GOT3 (cell line): ENCODE data around the gene AHDC1.
"Not testable (repeated sequence)": the region's sequence is repeated elsewhere in the genome, so short reads cannot be mapped to it uniquely, and the experiment has no call there.

Source experiments
- DNase-seq: peaks from one replicate; lab custom pipeline; 2025; ENCODE audit warnings: mixed read lengths; lab: John Stamatoyannopoulos, UW

The AHDC1 gene

DNA sequence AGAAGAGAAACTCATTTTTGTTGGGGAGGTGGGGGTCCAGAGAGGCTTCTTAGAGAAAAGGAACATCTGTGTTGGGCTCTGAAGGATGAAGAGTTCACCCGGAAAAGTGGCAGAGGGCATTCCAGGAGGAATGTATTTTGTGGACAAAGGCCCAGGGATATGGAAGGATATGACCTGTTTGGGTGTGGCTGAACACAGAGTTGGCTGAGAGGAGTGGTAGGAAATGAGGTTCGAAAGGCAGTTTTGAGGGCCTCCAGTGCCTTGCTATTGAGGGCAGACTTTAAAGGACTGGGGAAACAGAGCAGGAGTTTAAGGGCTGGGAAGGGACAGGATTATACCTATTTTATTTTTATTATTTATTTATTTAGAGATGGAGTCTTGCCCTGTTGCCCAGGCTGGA is 86.6 kb downstream of the AHDC1 start:
- no peak for DNase-seq

DNA sequence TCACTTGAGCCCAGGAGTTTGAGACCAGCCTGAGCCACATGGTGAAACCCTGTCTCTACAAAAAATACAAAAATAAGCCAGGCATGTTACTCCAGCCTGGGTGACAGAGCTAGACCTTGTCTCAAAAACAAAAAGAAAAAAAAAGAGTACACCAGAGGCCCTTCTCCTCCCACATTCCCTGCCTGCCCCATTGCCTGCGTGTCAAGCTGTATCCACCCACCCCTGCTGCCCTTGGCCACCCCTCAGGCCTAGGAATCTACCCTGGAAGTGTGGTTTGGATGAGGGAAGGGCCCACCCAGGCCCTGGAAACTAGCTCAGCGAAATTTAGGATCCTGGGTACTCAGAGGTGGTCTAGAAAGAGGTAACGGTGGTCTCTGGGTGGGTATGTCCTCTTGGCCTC is 88.3 kb downstream of the AHDC1 start:
- no peak for DNase-seq

DNA sequence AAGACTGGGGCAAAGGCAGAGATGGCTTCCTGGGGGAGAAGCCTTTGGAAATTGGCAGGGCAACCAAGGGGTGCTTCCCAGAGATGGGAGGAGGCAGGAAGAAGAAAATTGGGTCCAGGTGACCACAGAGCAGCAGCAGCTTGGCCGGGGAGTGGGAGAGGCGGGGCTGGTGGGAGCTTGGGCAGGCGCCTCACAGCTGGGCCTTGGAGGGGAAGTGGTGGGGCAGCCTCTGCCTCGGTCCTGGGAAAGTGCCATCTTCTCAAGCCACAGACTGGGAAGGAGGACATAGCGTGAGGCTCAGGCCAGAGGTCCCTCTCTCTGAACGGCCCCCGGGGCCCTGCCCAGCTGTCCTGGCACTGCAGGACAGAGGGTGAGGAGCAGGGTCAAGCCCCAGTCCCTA is 90.0 kb downstream of the AHDC1 start:
- DNase-seq = no peak

DNA sequence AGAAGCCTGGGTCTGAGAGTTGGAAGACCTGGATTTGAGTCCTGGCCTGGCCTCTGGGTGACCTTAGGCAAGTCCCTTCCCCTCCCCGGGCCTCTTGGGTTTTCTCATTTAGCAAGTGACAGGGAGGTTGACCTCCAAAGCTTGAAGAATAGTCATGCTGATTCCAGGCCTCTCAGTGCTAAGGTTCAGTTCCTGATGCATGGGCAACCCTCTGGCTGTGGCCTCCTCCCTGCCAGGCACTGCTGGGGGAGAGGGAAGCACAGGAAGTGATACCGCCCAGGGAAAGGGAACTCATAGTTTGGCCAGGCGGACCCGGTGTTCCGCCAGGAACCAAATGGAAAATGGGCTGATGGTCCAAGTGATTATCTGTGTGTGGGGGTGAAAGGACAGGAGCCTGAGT is 90.4 kb downstream of the AHDC1 start:
- no peak for DNase-seq

DNA sequence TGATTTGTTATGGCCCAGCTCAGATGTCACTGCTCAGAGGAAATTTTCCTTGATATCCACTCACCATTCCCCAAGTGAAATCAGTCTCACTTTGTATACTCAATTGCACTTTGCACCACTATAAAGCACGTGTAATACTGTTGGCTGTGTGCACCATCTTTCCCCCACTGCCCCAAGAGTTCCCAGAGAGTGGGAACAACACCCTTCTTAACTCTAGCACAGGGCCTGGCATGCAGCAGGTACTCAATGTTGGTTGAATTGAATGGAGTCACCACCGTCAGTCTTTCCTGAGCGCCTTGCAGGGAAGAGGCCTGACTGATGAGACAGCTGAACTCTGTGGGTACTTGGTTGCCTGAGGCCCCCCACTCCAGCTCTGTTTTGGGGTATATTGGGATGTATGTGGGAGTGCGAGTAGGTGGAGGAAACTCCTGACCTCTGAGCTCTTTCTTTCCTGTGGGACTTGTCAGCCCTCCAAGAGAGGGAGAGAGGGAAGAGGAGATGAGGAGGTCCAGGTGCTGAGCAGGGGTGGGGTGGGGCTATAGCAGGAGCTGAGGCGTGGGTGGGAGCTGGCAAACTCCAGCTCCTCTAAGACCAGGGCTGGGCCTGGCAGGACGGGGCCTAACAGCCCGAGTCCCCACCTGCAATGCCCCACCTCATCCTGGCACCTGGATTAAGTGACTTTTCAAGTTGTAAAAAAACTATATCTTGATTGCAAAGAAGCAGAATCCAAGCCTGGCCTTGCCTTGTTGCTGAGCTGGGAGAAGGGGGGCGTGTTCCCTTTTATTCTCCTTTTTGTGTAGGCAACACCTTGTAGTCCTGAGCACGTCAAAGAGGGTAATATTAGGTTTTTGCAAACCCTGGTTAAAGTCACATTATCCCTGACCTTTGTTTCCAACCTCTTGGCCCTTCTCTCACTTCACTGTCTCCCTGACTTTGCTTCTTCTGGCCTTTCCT is 94.5 kb downstream of the AHDC1 start:
- DNase-seq = no peak

DNA sequence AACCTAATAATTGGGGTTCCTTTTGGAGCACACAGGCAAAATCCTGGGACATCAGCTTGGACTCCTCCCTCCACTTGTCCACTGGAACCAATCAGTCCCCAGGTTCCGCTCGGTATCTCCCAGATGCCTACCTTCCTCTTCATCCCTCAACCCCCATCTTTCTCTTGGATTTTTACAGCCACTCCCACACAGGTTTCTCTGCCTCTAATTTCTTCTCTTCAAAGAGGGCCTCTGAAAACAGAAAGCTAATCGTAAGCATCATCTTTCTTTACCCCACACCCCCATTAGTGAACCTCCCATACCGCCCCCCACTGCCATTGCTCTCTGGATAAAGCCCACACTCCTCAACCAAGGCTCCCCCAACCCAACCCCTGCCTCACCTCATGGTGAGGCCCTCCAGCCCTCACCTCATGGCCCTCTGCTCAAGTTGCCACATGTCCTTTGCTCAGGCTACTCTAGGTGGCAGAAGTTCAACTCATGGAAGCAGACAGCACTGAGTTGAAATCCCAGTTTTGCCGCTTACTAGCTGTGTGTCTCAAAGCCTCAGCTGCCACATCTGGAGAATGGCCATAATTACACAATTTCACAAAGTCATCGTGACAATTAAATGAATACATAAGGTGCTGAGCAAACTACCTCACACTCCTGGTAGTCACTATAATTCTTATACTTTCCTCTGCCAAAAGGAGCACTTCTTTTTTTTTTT is 95.8 kb downstream of the AHDC1 start:
- no peak for DNase-seq

DNA sequence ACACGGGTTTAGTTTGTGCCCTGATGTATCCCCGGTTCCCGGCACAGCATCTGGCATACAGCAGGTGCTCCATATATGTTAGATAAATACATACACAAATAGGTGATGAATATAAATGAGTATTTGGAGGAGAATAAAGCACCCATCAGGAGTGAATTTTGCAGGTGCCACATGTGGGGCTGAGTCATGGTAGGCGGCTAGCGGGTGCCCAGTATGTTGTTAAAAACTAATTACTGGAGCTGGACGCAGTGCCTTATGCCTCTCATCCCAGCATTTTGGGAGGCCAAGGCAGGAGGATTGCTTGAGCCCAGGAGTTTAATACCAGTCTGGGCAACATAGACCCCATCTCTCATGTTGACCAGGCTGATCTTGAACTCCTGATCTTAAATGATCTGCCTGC is 97.2 kb downstream of the AHDC1 start:
- no peak for DNase-seq

DNA sequence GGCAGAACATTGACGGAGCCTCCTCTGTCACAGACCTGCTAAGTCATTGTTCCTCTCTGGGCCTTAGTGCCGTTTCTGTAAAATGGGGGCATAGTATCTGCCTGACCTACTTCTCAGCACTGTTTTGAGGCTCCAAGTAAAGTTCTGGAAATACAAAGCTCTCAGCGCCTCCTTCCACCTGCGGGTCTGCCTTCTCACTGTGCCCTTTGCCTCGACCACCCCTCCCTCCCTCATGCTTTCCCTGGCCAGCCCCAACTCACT is 98.6 kb downstream of the AHDC1 start:
- DNase-seq = no peak

DNA sequence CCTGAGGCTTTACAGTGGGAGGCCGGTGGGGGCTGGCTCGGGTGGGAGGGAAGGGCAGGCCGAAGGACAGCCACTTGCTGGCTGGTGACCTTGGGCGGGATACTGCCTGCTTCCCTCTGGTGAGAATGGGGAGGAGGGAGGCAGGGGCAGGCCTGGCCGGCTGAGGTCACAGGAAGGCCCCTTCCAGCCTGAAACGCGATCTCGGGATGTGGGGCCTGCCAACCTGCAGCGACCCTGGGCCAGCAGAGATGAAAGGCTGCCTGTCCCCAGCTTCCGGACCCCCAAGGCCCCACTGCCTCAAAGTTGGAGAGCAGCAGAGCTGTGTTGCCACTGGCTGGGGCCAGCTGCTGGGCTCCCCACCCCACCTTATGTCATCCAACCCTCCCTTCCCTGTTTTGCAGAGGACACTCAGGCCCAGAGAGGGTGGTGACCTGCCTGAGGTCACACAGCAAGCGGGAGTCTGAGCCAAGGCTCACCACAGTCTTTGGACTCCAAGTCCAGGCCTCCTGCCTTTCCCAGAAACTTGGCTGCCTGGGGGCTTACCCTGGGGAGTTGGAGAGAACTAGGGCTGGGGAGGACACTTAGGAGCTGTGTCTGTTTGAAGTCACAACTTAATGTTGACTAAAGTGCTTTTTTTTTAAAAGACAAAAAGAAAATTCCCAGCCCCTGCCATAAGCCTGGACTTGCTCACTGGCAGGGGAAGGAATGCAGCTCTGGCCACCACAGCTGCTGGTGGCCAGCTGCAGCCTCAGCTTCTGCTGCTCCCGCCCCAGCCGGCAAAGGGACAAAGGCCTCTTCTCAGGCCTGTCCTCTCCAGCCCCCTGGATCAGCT is 99.1 kb downstream of the AHDC1 start:
- no peak for DNase-seq

DNA sequence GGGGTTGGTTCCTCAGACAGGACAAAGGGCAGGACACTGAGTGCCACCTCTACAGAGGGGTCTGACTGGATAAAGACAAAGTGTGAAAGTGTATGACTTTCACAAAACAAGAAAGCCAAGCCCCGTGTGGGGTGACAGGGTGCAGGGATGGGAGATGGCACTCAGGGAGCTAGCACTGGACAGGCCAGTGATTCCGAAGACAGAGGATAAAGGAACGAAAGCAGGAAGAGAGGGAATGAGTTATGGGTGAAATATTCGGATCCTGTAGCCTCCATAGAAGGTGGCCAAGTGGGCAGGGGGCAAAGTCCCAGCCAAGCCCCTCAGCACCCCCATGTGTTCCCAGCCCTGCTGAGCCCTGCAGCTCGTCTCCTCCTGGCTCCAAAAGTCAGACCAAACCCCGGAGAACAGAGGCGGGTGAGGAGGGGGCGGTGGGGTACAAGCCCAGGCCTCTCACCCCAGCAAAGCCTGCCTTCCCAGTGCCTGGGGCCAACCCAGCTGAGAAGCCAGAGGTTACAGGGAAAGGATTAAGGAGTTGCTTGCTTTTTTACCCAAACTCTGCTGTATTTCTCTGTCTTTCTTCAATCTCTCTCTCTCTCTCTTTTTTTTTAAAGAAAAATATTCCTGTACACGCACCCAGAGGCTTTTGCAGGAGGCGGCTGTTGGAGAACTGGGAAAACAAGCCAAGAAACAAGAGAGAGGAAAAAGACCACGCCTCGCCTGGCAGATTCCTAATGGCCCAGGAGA is 99.9 kb downstream of the AHDC1 start:
- no peak for DNase-seq

DNA sequence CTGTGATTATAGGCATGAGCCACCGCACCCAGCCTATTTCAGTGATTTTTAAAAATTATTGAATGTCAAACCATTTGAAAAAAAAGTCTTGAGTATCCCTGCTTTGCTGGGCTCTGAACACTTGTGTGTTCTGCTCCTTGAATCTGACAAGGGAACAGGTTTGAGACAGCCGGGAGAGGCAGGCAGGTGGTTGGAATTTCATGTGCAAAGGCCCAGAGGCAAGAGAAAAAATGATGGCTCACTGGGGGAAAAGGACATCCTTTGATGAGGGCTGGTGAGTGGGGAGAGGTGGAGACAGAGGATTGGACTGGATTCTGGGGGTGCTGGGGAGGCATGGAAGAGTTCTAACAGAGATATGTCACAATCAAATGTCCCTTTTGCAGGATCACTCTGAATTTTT is 100.9 kb downstream of the AHDC1 start:
- DNase-seq = no peak

DNA sequence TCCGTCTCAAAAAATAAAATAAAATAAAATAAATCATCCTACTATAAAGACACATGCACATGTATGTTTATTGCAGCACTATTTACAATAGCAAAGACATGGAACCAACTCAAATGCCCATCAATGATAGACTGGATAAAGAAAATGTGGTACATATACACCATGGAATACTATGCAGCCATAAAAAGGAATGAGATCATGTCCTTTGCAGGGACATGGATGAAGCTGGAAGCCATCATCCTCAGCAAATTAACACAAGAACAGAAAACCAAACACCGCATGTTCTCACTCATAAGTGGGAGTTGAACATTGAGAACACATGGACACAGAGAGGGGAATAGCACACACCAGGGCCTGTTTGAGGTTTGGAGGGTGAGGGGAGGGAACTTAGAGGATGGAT is 102.8 kb downstream of the AHDC1 start:
- not testable (repeated sequence) for DNase-seq

DNA sequence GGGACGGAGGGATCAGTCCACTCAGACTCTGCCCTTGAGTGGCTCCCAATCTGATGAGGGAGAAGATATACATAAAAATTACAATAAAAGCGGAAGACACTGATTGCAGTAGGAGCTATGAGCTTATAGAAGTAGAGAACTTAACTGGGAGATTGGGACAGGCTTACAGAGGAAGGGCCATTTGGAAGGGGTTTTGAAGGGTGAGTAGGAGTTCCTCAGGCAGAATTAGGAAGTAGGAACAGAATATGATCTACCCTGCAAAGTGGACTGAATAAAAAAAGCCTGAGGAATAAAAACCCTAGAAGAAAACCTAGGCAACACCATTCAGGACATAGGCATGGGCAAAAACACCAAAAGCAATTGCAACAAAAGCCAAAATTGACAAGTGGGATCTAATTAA is 104.8 kb downstream of the AHDC1 start:
- no peak for DNase-seq

DNA sequence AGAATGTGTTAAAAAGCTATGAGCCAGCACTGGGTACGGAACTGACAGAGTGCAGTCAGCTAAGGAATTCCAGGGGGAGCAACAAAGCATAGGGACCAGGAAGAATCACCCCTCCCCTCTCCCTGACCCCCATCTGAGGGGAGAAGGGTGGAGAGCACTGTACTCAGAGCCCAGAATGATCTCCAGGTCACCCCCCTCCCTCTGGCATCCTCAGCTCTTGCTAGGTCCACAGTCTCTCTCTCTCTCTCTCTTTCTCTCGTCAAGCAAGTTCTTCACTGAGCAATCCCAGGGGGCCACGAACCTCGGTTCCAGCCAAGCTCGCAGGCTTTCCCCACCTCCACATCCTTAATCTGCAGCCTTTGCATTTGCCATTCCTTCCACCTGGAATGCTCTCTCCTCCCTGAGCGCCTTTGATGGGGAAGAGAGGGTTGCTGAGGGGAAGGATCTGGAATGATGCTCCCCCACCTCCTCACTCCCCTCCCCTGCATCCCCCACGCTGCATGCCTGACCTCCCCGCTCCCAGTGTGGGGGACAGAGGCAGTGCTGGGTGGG is 107.3 kb downstream of the AHDC1 start:
- DNase-seq = no peak

DNA sequence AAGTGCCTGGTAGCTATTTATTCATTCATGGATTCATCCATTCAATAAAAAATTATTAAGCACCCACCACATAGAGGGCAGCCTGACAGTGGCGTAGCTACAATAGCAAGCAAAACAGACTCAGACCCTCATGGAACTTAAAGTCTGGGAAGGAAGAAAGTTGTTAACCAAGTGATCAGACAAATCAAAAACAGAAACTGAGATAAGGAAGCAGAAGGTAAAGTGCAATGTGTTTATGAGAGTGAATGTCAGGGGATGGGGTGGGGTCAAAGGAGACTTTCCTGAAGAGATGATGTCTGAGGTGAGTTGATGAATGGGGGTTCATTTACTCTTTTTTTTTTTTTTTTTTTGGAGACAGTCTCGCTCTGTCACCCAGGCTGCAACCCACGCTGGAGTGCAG is 111.1 kb downstream of the AHDC1 start:
- DNase-seq = no peak

DNA sequence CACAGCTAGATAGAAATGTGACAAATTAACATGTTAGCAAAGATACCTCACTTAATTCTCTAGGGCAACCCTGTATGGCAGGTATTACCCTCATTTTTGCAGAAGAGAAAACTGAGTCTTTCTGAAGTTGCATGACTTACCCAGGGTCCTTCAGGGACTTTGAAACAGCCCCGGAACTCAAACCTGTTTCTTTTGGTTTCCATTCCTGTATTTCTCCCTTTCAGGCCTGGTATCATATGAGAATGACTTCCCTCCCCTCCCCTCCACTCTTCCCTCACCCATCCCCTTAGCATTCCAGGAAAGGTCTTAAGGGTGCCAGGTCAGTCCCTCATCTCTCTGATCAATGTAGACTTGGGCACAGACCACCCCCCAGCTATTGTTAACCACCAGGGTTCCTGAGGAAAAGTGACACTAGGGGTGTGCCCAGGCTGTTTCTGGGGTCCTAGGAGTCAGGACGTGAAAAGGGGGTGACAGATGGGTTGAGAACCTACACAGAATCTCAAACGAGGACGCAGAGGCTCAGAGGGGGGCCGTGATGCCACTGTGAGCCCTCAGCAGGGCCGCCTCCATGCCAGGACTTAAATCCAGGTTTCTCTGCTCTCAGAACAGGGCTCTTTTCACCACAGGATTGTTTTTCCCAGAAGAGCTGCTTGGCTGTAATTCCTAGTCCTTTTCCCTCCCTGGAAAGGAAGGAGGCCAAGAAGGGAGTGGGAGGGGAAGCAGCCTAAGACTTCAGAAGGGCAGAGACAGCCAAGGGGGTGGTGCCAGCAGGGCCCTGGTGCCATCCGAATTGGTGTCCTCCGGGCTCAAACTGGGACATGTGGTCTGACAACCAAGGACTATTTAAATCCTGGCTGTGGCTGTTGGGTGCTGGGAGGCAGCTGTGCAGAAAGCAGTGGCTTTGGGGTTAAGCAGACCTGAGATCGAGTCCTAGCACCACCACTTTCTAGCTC is 111.9 kb downstream of the AHDC1 start:
- DNase-seq = no peak

DNA sequence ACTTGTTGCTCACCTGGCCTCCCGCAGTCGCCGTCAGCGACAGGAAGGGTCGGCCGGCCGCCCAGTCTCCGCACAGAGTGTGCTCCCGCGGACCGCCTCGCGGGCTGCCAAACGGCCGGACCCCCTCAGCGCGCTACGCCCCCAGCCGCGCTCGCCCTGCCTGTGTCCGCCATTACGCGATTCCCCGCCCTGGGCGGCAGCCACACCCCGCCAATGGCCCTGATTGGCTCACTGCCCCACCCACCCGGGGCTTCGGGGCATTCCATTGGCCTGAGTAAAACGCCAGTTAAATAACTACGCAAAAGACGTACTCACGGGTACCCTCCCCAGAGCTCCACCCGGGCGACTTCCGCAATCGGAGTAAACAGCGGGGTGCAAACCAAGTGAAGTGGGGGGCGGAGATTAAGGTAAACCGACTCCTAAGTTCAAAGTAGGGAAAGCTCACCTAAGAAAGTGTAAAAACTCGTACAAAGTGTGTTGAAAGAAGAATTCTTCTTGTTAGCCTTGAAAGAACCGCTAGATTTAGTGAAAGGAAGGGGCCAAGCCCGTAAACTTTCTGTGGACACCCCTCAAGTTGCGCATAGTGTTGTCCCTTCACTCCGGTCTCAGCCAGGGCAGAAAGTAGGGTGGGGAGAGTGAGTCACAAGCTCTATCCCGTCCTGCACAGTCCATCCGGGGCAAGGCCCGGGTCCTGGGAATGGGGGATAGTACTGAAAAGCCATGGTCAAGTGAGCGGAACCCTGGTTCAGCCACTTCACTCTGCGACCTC is 113.8 kb downstream of the AHDC1 start, which contains the start of gene WASF2:
TSS of gene WASF2 (minus strand) at position 195 of the 769 bp plus-strand sequence. CDS start 61,277 bp downstream, outside the sequence.
- peak; percentile 85 for DNase-seq

DNA sequence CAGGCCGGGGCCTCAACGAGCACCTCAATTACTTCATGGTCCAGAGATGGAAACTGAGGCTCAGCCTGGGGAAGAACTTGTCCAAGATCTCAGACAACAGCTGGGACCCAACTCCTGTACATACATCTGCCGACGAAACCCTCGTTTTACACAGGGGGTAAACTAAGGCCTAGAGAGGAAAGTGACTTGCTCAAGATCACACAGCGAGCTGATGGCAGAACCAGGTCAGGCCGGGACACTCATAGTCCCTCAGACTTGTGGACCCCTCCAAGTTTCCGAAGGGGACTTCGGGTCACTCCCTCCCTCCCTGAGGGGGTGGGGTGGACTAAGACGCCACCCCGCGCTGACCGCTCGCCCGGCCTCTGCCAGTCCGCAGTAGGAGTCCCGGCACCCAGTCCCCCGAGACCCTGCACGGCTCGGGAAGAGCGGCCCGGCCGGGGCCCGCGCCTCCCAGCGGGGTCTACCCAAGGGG is 114.4 kb downstream of the AHDC1 start:
- no peak for DNase-seq
